ENCODE results near the gene KANSL1. TPM values are rescaled to one million over a fixed set of nuclear protein-coding genes. Genes with fewer than 3 reads are reported as not detected.

Gene KANSL1
- total and polyA plus RNA-seq, 2 donors (not counting 1 experiment from before 2014, with no cell fraction given): 36.8 to 233 TPM

GRCh38 chr17:46178550-46179214 lies 14.5 kb downstream of the KANSL1 start:
- Histone ChIP-seq H3K4me2 (replicated peaks; ENCODE audit: low read depth, low read length, poor library complexity, severe bottlenecking) (peak overlapping the region; percentile 42), H3K27ac (ENCODE audit: low read length in 2 of 2) (peak overlapping the region in 1 of 2 donors; percentile 10), H3K9me3 (ENCODE audit: control extremely low read depth in 1 of 3, control insufficient read depth in 2 of 3, insufficient read depth in 1 of 3, low read length in 2 of 3) (no peaks in the 10 kb centered on the region), H2AFZ (ENCODE audit: insufficient read depth, low read depth, low read length, poor library complexity, severe bottlenecking) (no peak overlapping the region), H3K36me3 (replicated peaks in 1 of 2; ENCODE audit: control extremely low read depth in 1 of 2, control insufficient read depth in 1 of 2, extremely low read depth in 1 of 2, insufficient read depth in 2 of 2, low read length in 1 of 2) (peaks cover 0 to 2% of the 10 kb centered on the region in 2 experiments), H3K79me2 (ENCODE audit: control insufficient read depth, insufficient read depth, low read length) (peaks cover 99% of the 10 kb centered on the region), H3K4me3 (ENCODE audit: control extremely low read depth in 1 of 5, extremely low read depth in 1 of 5, insufficient read depth in 1 of 5, low read depth in 2 of 5, low read length in 4 of 5) (no peak overlapping the region), H4K20me1 (ENCODE audit: control insufficient read depth, insufficient read depth, low read length, poor library complexity, severe bottlenecking) (peaks cover 74% of the 10 kb centered on the region), H3K27me3 (replicated peaks in 1 of 4; ENCODE audit: control extremely low read depth in 1 of 4, control insufficient read depth in 3 of 4, insufficient read depth in 4 of 4, low read length in 3 of 4) (no peaks in the 10 kb centered on the region), H3K4me1 (ENCODE audit: control insufficient read depth in 2 of 2, insufficient read depth in 2 of 2, low read length in 2 of 2) (peaks cover 26 to 31% of the 10 kb centered on the region in 2 donors), H3K9ac (ENCODE audit: low read length) (no peak overlapping the region)
- ATAC-seq (ENCODE audit: low read depth) (no peak), DNase-seq (no peak)
- Mint-ChIP-seq H3K4me1 (peaks cover 74% of the 10 kb centered on the region), H3K9me3 (ENCODE audit: insufficient read depth) (no peaks in the 10 kb centered on the region), H3K4me3 (peak overlapping the region; percentile 61), H3K27ac (peak overlapping the region; percentile 27), H3K27me3 (no peaks in the 10 kb centered on the region)
- CTCF ChIA-PET: interaction anchor here (0.8 to 3.5 kb wide), 6 partner anchors 9 to 34 kb away, joined by 3 to 14 read pairs (median 4); partner anchors contain the start of gene KANSL1
- intact Hi-C loops (cut with micrococcal nuclease): loop anchor here (5.0 kb wide), 1 partner anchor 36 kb away; no protein-coding TSS in a partner anchor
- 100% methylated on average over 1 of the region's 4 CpGs for WGBS (ENCODE audit: insufficient coverage)
- TF ChIP-seq EZH2 (IDR thresholded peaks at IDR 0.05; ENCODE audit: borderline replicate concordance, insufficient read depth, low read depth, low read length, poor library complexity, severe bottlenecking): no peak
- no peak for TF ChIP-seq CTCF (IDR thresholded peaks at IDR 0.05)
- POLR2A ChIA-PET: no interaction called here

- no peak for DNase-seq
- Histone ChIP-seq H3K4me3 (ENCODE audit: control extremely low read depth in 1 of 5, extremely low read depth in 1 of 5, insufficient read depth in 1 of 5, low read depth in 2 of 5, low read length in 4 of 5) (no peak overlapping the region), H3K36me3 (replicated peaks in 1 of 2; ENCODE audit: control extremely low read depth in 1 of 2, control insufficient read depth in 1 of 2, extremely low read depth in 1 of 2, insufficient read depth in 2 of 2, low read length in 1 of 2) (peaks cover 1 to 7% of the 10 kb centered on the region in 2 experiments), H2AFZ (ENCODE audit: insufficient read depth, low read depth, low read length, poor library complexity, severe bottlenecking) (no peak overlapping the region), H3K27me3 (replicated peaks in 1 of 4; ENCODE audit: control extremely low read depth in 1 of 4, control insufficient read depth in 3 of 4, insufficient read depth in 4 of 4, low read length in 3 of 4) (no peaks in the 10 kb centered on the region), H3K9me3 (ENCODE audit: control extremely low read depth in 1 of 3, control insufficient read depth in 2 of 3, insufficient read depth in 1 of 3, low read length in 2 of 3) (no peaks in the 10 kb centered on the region), H3K4me2 (replicated peaks; ENCODE audit: low read depth, low read length, poor library complexity, severe bottlenecking) (no peak overlapping the region), H4K20me1 (ENCODE audit: control insufficient read depth, insufficient read depth, low read length, poor library complexity, severe bottlenecking) (peaks cover 74% of the 10 kb centered on the region), H3K27ac (ENCODE audit: low read length in 2 of 2) (no peak overlapping the region), H3K79me2 (ENCODE audit: control insufficient read depth, insufficient read depth, low read length) (peaks cover 99% of the 10 kb centered on the region), H3K4me1 (ENCODE audit: control insufficient read depth in 2 of 2, insufficient read depth in 2 of 2, low read length in 2 of 2) (peaks cover 26 to 27% of the 10 kb centered on the region in 2 donors), H3K9ac (ENCODE audit: low read length) (no peak overlapping the region)
- POLR2A ChIA-PET: interaction anchor here (0.8 kb wide), 1 partner anchor 56 kb away, joined by 3 read pairs; no protein-coding TSS in a partner anchor
- H3K4me3 Mint-ChIP-seq: no peak overlapping the region
- 100% methylated on average over 1 of the region's 3 CpGs for WGBS (ENCODE audit: insufficient coverage)
- peaks cover 72% of the 10 kb centered on the region for H3K4me1 Mint-ChIP-seq
- H3K9me3 Mint-ChIP-seq (ENCODE audit: insufficient read depth): no peaks in the 10 kb centered on the region
- no peak overlapping the region for H3K27ac Mint-ChIP-seq
- CTCF ChIA-PET: interaction anchor here (1.3 to 3.5 kb wide), 3 partner anchors 10 to 16 kb away, joined by 3 to 14 read pairs (median 5); partner anchors contain the start of gene KANSL1
- no peaks in the 10 kb centered on the region for H3K27me3 Mint-ChIP-seq
- intact Hi-C loops (cut with micrococcal nuclease): loop anchor here (5.0 kb wide), 1 partner anchor 35 kb away; no protein-coding TSS in a partner anchor
- no peak for ATAC-seq (ENCODE audit: low read depth)
- TF ChIP-seq EZH2 (IDR thresholded peaks at IDR 0.05; ENCODE audit: borderline replicate concordance, insufficient read depth, low read depth, low read length, poor library complexity, severe bottlenecking): no peak
- no peak for TF ChIP-seq CTCF (IDR thresholded peaks at IDR 0.05)
Measured at GRCh38 chr17:46176975-46177374, 16.3 kb downstream of the KANSL1 start.
